ENCODE results near the gene CCDC91.

DNA sequence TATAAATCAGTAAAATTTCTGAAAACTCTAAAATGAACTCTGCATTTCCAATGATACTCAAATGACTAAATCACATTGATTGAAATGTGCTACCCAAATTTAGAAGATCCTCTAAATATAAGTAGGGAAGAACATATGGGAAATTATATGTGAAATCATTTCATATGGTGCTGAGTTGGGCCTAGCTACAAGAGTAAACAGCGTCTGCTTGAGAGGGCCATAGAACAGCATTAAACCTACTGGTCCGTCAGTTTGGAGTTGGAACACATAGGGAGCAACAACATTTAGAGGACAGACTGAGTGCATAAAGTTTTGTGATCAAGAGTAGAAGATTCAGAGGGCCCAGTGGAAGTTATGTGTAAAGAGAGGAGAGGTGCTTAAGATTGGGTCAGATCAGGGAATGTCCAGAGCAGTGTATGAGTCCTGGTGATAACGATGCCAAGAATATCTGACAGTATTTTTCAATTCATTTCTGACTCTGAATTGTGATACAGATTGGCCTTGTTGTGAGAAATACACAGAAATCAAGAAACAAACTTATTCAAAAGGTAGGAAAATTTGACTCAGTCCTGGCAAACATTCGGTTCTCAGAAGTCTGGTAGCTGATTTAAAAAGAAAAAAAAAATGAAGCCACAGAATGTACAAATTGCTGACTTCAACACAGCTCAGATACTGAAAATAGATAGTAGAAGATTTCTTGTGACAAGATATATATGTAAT, 362.2 kb downstream of the CCDC91 start:
- TF ChIP-seq EP300 (IDR thresholded peaks at IDR 0.05) (no peak), CHD2 (IDR thresholded peaks at IDR 0.05; ENCODE audit: low read length, partially characterized antibody) (no peak), HDAC2 (IDR thresholded peaks at IDR 0.05) (no peak), JUNB (IDR thresholded peaks at IDR 0.05) (no peak), RNF2 (IDR thresholded peaks at IDR 0.05; ENCODE audit: borderline replicate concordance, low read depth) (no peak), POLR2A (IDR thresholded peaks at IDR 0.05; ENCODE audit: low read length) (no peak), TP53 (CRISPR knock-in tag; IDR thresholded peaks at IDR 0.05) (no peak), MYC (IDR thresholded peaks at IDR 0.05; ENCODE audit: borderline replicate concordance, low read length) (no peak)
- TF ChIP-seq, protein P1, sequence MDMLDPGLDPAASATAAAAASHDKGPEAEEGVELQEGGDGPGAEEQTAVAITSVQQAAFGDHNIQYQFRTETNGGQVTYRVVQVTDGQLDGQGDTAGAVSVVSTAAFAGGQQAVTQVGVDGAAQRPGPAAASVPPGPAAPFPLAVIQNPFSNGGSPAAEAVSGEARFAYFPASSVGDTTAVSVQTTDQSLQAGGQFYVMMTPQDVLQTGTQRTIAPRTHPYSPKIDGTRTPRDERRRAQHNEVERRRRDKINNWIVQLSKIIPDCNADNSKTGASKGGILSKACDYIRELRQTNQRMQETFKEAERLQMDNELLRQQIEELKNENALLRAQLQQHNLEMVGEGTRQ (IDR thresholded peaks at IDR 0.05) = no peak
- TF ChIP-seq, protein P2, sequence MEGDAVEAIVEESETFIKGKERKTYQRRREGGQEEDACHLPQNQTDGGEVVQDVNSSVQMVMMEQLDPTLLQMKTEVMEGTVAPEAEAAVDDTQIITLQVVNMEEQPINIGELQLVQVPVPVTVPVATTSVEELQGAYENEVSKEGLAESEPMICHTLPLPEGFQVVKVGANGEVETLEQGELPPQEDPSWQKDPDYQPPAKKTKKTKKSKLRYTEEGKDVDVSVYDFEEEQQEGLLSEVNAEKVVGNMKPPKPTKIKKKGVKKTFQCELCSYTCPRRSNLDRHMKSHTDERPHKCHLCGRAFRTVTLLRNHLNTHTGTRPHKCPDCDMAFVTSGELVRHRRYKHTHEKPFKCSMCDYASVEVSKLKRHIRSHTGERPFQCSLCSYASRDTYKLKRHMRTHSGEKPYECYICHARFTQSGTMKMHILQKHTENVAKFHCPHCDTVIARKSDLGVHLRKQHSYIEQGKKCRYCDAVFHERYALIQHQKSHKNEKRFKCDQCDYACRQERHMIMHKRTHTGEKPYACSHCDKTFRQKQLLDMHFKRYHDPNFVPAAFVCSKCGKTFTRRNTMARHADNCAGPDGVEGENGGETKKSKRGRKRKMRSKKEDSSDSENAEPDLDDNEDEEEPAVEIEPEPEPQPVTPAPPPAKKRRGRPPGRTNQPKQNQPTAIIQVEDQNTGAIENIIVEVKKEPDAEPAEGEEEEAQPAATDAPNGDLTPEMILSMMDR (IDR thresholded peaks at IDR 0.05) = no peak
- TF ChIP-seq, protein P3, sequence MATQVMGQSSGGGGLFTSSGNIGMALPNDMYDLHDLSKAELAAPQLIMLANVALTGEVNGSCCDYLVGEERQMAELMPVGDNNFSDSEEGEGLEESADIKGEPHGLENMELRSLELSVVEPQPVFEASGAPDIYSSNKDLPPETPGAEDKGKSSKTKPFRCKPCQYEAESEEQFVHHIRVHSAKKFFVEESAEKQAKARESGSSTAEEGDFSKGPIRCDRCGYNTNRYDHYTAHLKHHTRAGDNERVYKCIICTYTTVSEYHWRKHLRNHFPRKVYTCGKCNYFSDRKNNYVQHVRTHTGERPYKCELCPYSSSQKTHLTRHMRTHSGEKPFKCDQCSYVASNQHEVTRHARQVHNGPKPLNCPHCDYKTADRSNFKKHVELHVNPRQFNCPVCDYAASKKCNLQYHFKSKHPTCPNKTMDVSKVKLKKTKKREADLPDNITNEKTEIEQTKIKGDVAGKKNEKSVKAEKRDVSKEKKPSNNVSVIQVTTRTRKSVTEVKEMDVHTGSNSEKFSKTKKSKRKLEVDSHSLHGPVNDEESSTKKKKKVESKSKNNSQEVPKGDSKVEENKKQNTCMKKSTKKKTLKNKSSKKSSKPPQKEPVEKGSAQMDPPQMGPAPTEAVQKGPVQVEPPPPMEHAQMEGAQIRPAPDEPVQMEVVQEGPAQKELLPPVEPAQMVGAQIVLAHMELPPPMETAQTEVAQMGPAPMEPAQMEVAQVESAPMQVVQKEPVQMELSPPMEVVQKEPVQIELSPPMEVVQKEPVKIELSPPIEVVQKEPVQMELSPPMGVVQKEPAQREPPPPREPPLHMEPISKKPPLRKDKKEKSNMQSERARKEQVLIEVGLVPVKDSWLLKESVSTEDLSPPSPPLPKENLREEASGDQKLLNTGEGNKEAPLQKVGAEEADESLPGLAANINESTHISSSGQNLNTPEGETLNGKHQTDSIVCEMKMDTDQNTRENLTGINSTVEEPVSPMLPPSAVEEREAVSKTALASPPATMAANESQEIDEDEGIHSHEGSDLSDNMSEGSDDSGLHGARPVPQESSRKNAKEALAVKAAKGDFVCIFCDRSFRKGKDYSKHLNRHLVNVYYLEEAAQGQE (IDR thresholded peaks at IDR 0.05) = no peak
- TF ChIP-seq, protein P4, sequence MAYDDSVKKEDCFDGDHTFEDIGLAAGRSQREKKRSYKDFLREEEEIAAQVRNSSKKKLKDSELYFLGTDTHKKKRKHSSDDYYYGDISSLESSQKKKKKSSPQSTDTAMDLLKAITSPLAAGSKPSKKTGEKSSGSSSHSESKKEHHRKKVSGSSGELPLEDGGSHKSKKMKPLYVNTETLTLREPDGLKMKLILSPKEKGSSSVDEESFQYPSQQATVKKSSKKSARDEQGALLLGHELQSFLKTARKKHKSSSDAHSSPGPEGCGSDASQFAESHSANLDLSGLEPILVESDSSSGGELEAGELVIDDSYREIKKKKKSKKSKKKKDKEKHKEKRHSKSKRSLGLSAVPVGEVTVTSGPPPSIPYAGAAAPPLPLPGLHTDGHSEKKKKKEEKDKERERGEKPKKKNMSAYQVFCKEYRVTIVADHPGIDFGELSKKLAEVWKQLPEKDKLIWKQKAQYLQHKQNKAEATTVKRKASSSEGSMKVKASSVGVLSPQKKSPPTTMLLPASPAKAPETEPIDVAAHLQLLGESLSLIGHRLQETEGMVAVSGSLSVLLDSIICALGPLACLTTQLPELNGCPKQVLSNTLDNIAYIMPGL (CRISPR knock-in tag; IDR thresholded peaks at IDR 0.05; ENCODE audit: borderline replicate concordance) = no peak

Data from A549 (cell line).